T-helper 1 cell (primary cell): ENCODE measurements around the gene SYT12.

Experiments
- DNase-seq, 5 donors: peaks; one replicate each; pipeline ENCODE4 v3.0.0-alpha.2; 2012 to 2020

The SYT12 gene

GRCh38 chr11:67056267-67057204 is 33.6 kb downstream of the SYT12 start, which contains the start of gene RHOD:
RHOD (plus strand) TSS chr11:67056847; CDS start chr11:67056903, 56 bp downstream.
- peak in 3 of 5 donors; percentile 10 to 22 (median 17) for DNase-seq

GRCh38 chr11:67057205-67057672 is 34.3 kb downstream of the SYT12 start:
- no peak for DNase-seq

DNA sequence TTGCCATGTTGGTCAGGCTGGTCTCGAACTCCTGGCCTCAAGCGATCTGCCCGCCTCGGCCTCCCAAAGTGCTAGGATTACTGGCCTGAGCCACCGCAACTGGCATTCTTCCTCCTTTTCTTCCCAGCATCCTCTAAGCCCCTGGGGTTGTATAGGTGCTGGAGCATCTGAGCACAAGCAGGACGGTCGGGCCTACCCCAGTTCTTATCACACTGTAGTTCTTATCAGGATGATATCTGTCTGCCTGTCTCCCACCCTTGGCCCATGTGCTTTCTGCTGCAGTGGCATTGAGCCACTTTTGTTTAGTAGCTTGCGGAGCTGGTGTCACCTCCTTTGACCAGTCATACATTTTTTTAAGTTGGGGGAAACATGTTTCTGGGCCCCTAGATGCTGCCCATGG is 35.6 kb downstream of the SYT12 start:
- DNase-seq: no peak

DNA sequence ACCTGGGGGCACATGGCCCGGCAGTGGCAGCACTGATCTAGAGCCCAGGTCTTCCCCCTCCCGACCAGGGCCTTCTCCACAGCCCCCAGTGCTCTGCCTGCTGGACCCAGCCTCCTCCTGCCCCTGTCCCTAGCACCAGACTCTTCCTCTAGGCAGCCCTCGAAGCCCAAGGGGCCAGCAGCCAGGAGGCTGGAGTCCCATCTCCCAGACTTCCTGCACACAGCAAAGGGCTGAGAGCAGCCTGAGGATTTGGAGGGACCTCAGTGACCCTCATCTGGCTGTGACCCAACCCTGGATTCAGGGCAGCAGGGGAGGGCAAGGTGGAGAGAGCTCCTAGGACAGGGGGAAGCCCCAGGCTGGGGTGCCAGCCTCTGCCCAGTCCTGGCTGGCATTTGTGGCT is 36.7 kb downstream of the SYT12 start:
- DNase-seq: no peak

DNA sequence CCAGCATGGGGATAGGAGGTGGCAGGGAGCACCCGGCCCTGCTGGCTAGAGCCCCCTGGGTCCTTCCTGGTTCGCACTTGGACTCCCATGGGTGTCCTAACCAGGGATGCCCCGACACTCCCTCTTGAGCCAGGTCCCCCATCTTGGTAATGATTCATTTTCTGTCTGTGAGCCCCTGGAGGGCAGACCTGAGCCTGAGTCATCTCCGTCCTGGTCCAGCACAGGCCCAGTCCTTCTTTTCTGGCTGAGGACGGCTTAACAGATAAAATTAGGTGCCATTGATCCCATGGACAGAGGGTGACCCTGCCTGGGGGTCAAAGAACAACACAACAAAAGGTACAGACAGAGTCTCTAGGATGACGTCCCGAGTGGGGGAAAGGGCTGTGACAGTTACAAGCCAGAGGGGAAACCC is 37.2 kb downstream of the SYT12 start:
- DNase-seq: no peak

DNA sequence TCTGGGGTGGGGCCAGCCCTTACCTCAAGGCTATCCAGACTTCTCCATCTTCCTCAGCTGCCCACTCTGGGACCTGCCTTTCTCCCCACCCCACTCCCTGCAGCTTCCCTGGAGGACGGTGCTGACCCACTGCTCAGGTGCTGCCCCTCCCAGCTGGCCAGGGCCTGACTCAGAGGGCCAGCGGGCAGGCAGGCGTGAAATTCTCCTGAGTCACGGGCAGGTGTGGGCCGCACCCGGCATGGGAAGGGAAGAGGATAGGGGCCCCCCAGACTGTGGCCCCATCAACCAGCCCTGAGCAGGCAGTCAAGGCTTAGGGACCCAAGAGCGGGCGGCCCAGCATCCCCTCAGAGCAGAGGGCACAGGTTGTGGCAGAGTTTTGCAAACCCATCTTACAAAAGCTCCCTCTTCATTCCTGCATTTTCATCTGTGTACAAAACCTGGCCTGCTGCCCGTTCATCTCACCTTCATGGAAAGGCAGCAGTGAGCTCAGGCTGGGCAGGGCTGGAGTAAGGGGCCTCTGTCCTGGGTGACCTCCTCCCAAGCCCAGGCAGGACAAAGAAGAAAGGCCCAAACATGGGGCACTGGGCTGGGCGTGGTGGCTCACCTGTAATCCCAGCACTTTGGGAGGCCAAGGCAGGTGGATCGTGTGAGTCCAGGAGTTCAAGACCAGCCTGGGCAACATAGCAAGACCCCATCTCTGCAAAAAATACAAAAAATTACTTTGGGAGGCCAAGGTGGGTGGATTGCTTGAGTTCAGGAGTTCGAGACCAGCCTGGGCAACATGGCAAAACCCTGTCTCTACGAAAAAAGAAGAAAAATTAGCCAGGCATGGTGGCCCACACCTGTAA is 39.8 kb downstream of the SYT12 start:
- no peak for DNase-seq

GRCh38 chr11:67066333-67066709 is 43.4 kb downstream of the SYT12 start:
- no peak for DNase-seq

- DNase-seq: peak; percentile 42 to 71 (median 58)
Measured at GRCh38 chr11:67071420-67072284, 48.7 kb downstream of the SYT12 start.

DNA sequence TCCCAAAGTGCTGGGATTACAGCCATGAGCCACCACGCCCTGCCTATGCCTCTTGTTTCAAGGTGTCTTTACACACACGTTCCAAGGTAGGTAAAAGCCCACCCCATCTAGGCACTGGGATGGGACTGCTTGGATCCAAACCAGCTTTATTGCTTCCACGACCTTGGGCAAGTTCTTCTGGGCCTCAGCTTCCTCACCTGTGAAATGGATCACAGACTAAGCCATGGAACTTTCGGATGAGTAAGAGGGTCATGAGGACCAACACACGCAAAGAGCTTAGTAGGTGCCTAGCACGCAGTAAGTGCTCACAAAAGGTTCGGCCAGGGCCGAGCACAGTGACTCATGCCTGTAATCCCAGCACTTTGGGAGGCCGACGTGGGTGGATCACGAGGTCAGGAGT is 49.4 kb downstream of the SYT12 start:
- no peak for DNase-seq

DNA sequence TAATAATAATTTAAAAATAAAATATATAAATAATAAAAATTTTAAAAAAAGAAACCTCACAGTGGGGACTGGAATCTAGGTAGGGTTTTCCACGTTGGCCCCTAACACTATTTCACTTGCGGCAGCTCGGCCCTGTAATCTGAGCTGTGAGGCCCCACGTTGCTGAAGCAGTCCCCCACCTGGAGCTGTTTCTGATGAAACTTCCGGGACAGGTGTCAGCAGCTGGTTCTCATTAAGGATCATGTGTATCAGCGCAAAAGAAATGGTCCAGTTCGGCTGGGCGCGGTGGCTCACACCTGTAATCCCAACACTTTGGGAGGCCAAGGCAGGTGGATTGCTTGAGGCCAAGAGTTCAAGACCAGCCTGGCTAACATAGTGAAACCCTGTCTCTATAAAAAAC is 51.0 kb downstream of the SYT12 start:
- no peak for DNase-seq

GRCh38 chr11:67076202-67076601 is 53.3 kb downstream of the SYT12 start:
- DNase-seq: no peak

GRCh38 chr11:67079065-67079705 is 56.3 kb downstream of the SYT12 start:
- no peak for DNase-seq

DNA sequence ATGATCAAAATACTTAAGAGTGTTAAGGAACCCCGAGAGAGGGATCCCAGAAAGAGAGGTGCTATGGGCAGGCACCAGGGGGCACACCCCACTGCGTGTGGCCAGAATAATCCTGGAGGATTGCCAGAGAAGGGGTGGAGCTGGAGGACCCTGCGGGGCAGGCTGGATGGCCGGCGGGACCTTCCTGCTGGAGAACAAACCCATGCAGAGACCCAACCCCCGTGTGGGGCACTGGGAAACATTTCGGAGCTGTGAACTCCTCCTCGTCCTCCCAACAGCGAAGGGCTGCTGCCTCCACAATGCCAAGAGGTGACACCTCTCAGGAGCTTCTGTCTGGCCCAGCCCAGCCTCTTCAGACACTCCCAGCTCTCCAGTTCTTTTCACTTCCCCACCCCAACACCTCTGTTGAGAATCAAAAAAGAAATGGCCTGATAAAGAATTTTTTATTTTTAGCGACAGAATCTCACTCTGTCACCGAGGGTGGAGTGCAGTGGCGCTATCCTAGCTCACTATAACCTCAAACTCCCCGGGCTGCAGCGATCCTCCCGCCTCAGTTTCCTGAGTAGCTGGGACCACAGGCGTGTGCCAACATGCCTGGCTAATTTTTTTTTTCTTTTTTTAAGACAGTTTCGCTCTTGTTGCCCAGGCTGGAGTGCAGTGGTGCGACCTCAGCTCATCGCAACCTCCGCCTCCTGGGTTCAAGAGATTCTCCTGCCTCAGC is 59.3 kb downstream of the SYT12 start:
- no peak for DNase-seq

DNA sequence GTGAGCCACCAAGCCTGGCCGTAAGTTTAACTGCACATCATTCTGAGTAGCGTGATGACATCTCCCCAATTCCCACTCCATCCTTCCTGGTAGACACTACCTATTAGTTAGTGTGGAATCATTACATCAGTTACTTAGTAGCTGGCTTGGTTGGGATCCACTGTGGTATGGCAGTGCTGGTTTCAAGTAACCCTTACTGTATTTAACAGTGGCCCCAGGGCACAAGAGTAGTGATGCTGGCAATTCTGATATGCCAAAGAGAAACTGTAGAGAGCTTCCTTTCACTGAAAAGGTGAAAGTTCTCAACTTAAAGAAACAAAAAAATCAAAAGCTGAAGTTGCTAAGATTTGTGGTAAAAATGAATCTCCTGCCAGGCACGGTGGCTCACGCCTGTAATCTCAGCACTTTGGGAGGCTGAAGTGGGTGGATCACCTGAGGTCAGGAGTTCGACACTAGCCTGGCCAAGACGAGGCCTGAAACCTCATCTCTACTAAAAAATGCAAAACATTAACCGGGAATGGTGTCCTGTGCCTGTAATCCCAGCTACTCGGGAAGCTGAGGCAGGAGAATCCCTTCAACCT is 60.9 kb downstream of the SYT12 start:
- no peak for DNase-seq

- no peak for DNase-seq
Measured at GRCh38 chr11:67085617-67086016, 62.7 kb downstream of the SYT12 start.

- DNase-seq: no peak
Measured at GRCh38 chr11:67090717-67091116, 67.8 kb downstream of the SYT12 start.

DNA sequence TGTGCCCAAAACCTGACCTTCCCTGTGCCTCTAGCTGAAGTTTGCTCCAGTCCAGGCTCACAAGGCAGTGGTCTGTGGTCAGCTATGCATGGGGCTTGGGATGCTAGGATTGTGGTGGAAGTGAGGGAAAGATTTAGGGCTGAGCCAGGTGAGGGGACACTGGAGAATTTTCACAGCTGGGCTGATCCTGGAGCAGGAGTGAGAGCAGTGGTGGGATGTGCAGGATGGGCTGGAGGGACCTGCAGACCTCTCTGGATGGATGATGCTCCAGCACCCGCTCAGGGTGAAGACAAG is 72.2 kb downstream of the SYT12 start:
- DNase-seq: no peak

- no peak for DNase-seq
Measured at GRCh38 chr11:67098799-67099429, 76.0 kb downstream of the SYT12 start.

- DNase-seq: no peak
Measured at GRCh38 chr11:67099831-67100324, 76.9 kb downstream of the SYT12 start.
